ENCODE data around the gene AFM. TPM values are rescaled to one million over a fixed set of nuclear protein-coding genes. Genes with fewer than 3 reads are reported as not detected.

Gene AFM
- total RNA-seq, 2 experiments from 2014 or later: not detected

DNA sequence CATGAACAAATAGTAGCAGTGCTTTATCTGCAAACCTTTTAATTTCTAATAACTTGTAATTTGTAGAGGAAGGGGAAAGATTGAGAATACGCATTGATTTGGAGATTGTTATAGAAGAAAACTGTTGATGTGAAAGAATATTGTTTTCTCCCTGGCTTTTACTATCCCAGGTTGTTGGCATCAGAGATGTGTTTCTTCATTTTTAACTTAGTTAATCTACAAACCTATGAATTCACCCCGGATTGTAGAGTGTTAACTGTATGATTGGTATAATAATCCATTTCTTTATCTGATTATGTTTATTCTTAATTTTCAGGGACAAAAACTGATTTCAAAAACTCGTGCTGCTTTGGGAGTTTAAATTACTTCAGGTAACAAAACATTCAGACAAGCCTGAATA, 26.6 kb upstream of the AFM start:
- no peaks in the 10 kb centered on the region for H3K9me3 ChIP-seq (ENCODE audit: control insufficient read depth in 1 of 2, insufficient read depth in 1 of 2, low read length in 2 of 2)
- H3K27ac ChIP-seq (ENCODE audit: low read depth in 1 of 2, low read length in 2 of 2): no peak overlapping the region
- no peaks in the 10 kb centered on the region for H3K36me3 Mint-ChIP-seq (ENCODE audit: low read depth)
- no peak overlapping the region for H3K27ac Mint-ChIP-seq
- no peak overlapping the region for H3K4me3 Mint-ChIP-seq
- H3K9me3 Mint-ChIP-seq: no peaks in the 10 kb centered on the region
- peaks cover 16% of the 10 kb centered on the region for H3K27me3 Mint-ChIP-seq
- DNase-seq (no peak), ATAC-seq (ENCODE audit: poor library complexity) (no peak)
- ChIA-PET POLR2A (no interaction called here), CTCF (no interaction called here)
- no peak overlapping the region for H3K4me3 ChIP-seq (ENCODE audit: low read length)
- H3K4me1 ChIP-seq (ENCODE audit: insufficient read depth, low read length): no peaks in the 10 kb centered on the region
- no peaks in the 10 kb centered on the region for H3K27me3 ChIP-seq (ENCODE audit: control insufficient read depth in 1 of 2, insufficient read depth in 2 of 2, low read length in 2 of 2)
- intact Hi-C loops (cut with DNase I, micrococcal nuclease): no loop called here
- no peaks in the 10 kb centered on the region for H3K36me3 ChIP-seq (ENCODE audit: insufficient read depth, low read length)
- H3K4me1 Mint-ChIP-seq (ENCODE audit: low read depth): no peaks in the 10 kb centered on the region
- TF ChIP-seq, protein P1, sequence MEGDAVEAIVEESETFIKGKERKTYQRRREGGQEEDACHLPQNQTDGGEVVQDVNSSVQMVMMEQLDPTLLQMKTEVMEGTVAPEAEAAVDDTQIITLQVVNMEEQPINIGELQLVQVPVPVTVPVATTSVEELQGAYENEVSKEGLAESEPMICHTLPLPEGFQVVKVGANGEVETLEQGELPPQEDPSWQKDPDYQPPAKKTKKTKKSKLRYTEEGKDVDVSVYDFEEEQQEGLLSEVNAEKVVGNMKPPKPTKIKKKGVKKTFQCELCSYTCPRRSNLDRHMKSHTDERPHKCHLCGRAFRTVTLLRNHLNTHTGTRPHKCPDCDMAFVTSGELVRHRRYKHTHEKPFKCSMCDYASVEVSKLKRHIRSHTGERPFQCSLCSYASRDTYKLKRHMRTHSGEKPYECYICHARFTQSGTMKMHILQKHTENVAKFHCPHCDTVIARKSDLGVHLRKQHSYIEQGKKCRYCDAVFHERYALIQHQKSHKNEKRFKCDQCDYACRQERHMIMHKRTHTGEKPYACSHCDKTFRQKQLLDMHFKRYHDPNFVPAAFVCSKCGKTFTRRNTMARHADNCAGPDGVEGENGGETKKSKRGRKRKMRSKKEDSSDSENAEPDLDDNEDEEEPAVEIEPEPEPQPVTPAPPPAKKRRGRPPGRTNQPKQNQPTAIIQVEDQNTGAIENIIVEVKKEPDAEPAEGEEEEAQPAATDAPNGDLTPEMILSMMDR (IDR thresholded peaks at IDR 0.05): no peak

- peaks cover 16% of the 10 kb centered on the region for H3K27me3 Mint-ChIP-seq
Measured at GRCh38 chr4:73456177-73457022, 25.1 kb upstream of the AFM start.

DNA sequence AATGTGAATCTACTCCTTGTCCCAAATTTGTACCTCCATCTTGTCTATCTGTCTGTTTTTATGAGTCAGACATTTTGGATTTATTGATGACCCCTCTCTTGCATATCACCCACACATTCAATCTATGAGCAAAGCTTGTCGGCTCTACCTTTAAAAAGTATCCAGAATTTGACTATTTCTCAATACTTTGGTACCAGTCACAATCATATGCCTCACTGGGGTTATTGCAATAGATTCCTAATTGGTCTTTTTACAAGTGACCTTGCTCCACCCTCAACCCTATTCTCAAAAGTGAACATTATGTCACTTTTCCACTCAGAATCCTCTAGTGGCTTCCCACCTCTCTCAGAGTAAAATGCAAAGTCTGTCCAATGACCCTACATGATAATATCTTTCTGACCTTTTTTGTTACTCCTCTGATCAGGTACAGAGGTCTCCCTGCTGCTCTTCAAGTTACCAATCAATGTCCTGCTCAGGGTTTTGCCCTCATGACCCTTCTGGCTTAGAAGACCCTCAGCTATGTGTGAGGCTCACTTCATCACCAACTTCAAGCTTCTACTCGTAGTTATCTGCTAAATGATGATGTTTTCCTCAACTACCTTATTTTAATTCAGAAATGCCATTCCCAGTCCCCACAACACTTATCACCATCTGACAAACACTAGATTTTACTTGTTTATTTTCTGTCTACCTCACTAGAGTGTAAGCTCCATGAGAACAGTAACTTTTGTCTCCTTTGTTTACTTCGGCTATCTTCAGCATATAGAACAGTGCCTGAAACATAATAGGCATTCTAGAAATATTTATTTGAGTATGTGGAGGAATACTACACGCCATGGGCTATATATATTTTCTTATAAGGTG, 23.1 kb upstream of the AFM start:
- no peaks in the 10 kb centered on the region for H3K27me3 ChIP-seq (ENCODE audit: control insufficient read depth in 1 of 2, insufficient read depth in 2 of 2, low read length in 2 of 2)
- no peaks in the 10 kb centered on the region for H3K36me3 Mint-ChIP-seq (ENCODE audit: low read depth)
- H3K36me3 ChIP-seq (ENCODE audit: insufficient read depth, low read length): no peaks in the 10 kb centered on the region
- intact Hi-C loops (cut with DNase I, micrococcal nuclease): no loop called here
- no peak for ATAC-seq (ENCODE audit: poor library complexity)
- H3K4me1 ChIP-seq (ENCODE audit: insufficient read depth, low read length): no peaks in the 10 kb centered on the region
- H3K27me3 Mint-ChIP-seq: peaks cover 23% of the 10 kb centered on the region
- H3K4me3 Mint-ChIP-seq: no peak overlapping the region
- no peak overlapping the region for H3K4me3 ChIP-seq (ENCODE audit: low read length)
- no peak overlapping the region for H3K27ac ChIP-seq (ENCODE audit: low read depth in 1 of 2, low read length in 2 of 2)
- no peaks in the 10 kb centered on the region for H3K9me3 Mint-ChIP-seq
- POLR2A ChIA-PET: no interaction called here
- no peak for DNase-seq
- no peaks in the 10 kb centered on the region for H3K4me1 Mint-ChIP-seq (ENCODE audit: low read depth)
- CTCF ChIA-PET: no interaction called here
- TF ChIP-seq, protein P1 (IDR thresholded peaks at IDR 0.05): no peak
- no peaks in the 10 kb centered on the region for H3K9me3 ChIP-seq (ENCODE audit: control insufficient read depth in 1 of 2, insufficient read depth in 1 of 2, low read length in 2 of 2)
- no peak overlapping the region for H3K27ac Mint-ChIP-seq

More at GRCh38 chr4:73456177-73457022, 25.1 kb upstream of the AFM start:
- Histone ChIP-seq H3K9me3 (ENCODE audit: control insufficient read depth in 1 of 2, insufficient read depth in 1 of 2, low read length in 2 of 2) (no peaks in the 10 kb centered on the region), H3K27me3 (ENCODE audit: control insufficient read depth in 1 of 2, insufficient read depth in 2 of 2, low read length in 2 of 2) (no peaks in the 10 kb centered on the region), H3K36me3 (ENCODE audit: insufficient read depth, low read length) (no peaks in the 10 kb centered on the region), H3K4me1 (ENCODE audit: insufficient read depth, low read length) (no peaks in the 10 kb centered on the region), H3K27ac (ENCODE audit: low read depth in 1 of 2, low read length in 2 of 2) (no peak overlapping the region), H3K4me3 (ENCODE audit: low read length) (no peak overlapping the region)
- Mint-ChIP-seq H3K9me3 (no peaks in the 10 kb centered on the region), H3K4me3 (no peak overlapping the region), H3K36me3 (ENCODE audit: low read depth) (no peaks in the 10 kb centered on the region), H3K27ac (no peak overlapping the region), H3K4me1 (ENCODE audit: low read depth) (no peaks in the 10 kb centered on the region)
- ATAC-seq (ENCODE audit: poor library complexity) (no peak), DNase-seq (no peak)
- TF ChIP-seq, protein P1 (IDR thresholded peaks at IDR 0.05): no peak
- POLR2A ChIA-PET: interaction anchor here (1.2 kb wide), 1 partner anchor 21 kb away, joined by 3 read pairs; the partner anchor contains the start of gene AFP
- intact Hi-C loops (cut with DNase I, micrococcal nuclease): no loop called here
- CTCF ChIA-PET: no interaction called here
